K562 (cell line): ENCODE results near the gene PIGH. TPM values are rescaled to one million over a fixed set of nuclear protein-coding genes. Genes with fewer than 3 reads are reported as not detected.

Source experiments
- BCL6 ChIP-seq: fragments of 250-450 bp; sonication (Bioruptor Pico); IDR thresholded peaks from 2 replicates; pipeline ENCODE4 v1.4.0; 2020
- CHD2 ChIP-seq: IDR thresholded peaks from 2 replicates; pipeline ENCODE4 v1.6.1; 2011; ENCODE audit warnings: low read depth, low read length
- CREM ChIP-seq: IDR thresholded peaks from 2 replicates; pipeline ENCODE4 v1.6.1; 2014; ENCODE audit warnings: antibody characterized with exemption, low read depth
- CTBP1 ChIP-seq: fragments of 450-650 bp; IDR thresholded peaks from 2 replicates; pipeline ENCODE4 v1.6.1; 2016; ENCODE audit warnings: borderline replicate concordance
- CXXC5 ChIP-seq: fragments of 250-450 bp; sonication (Bioruptor Pico); IDR thresholded peaks from 2 replicates; pipeline ENCODE4 v1.8.0; 2022; ENCODE audit warnings: inconsistent platforms, mild to moderate bottlenecking, moderate library complexity
- HDGF ChIP-seq: fragments of 450-650 bp; IDR thresholded peaks from 2 replicates; pipeline ENCODE4 v1.6.1; 2016
- NBN ChIP-seq: fragments of 450-650 bp; IDR thresholded peaks from 2 replicates; pipeline ENCODE4 v1.6.1; 2016; ENCODE audit warnings: low read depth, mild to moderate bottlenecking
- NRF1 ChIP-seq, 2 experiments: fragments of 450-650 bp; IDR thresholded peaks in 1 of 2; conservative IDR thresholded peaks in 1 of 2; 2 replicates each; pipeline ENCODE4 v1.6.1; 2014; ENCODE audit warnings: mild to moderate bottlenecking in 2 of 2
- PYGO2 ChIP-seq: fragments of 450-650 bp; IDR thresholded peaks from 2 replicates; pipeline ENCODE4 v1.6.1; 2016; ENCODE audit warnings: mild to moderate bottlenecking, missing genetic modification characterization, moderate library complexity, missing compliant biosample characterization
- RBFOX2 ChIP-seq: fragments of 200-400 bp; formaldehyde crosslinking; IDR thresholded peaks from 2 replicates; pipeline ENCODE4 v1.6.1; 2017; ENCODE audit warnings: low read depth, mild to moderate bottlenecking, low read length, moderate library complexity
- RFX1 ChIP-seq: fragments of 450-650 bp; IDR thresholded peaks from 2 replicates; pipeline ENCODE4 v1.6.1; 2016; ENCODE audit warnings: mild to moderate bottlenecking, moderate library complexity
- SMARCA5 ChIP-seq: fragments of 450-650 bp; IDR thresholded peaks from 2 replicates; pipeline ENCODE4 v1.6.1; 2016
- SUPT5H ChIP-seq: fragments of 450-650 bp; IDR thresholded peaks from 2 replicates; pipeline ENCODE4 v1.6.1; 2016
- TAF1 ChIP-seq: IDR thresholded peaks from 2 replicates; pipeline ENCODE4 v1.6.1; 2011; ENCODE audit warnings: mild to moderate bottlenecking, low read length, moderate library complexity; ENCODE audit not compliant: insufficient read depth, control insufficient read depth, severe bottlenecking; ENCODE audit errors: extremely low read depth
- TAL1 ChIP-seq: fragments of 450-650 bp; IDR thresholded peaks from 2 replicates; pipeline ENCODE4 v1.6.1; 2016; ENCODE audit warnings: mild to moderate bottlenecking
- TEAD2 ChIP-seq: fragments of 450-650 bp; IDR thresholded peaks from 2 replicates; pipeline ENCODE4 v1.6.1; 2016; ENCODE audit warnings: missing genetic modification characterization, control low read depth, missing compliant biosample characterization
- ZBTB17 ChIP-seq: fragments of 450-650 bp; formaldehyde crosslinking; IDR thresholded peaks from 2 replicates; pipeline ENCODE4 v1.4.0; 2020; ENCODE audit warnings: mild to moderate bottlenecking
- ZEB2 ChIP-seq: fragments of 450-650 bp; IDR thresholded peaks from 2 replicates; pipeline ENCODE4 v1.6.1; 2016
- ZNF184 ChIP-seq: sonication (generic); formaldehyde crosslinking; IDR thresholded peaks from 2 replicates; pipeline ENCODE4 v1.5.0; 2020; ENCODE audit warnings: missing genetic modification reagents
- ZNF707 ChIP-seq: fragments of 250-450 bp; sonication (Bioruptor Pico); conservative IDR thresholded peaks from 2 replicates; pipeline ENCODE4 v1.8.0; 2022; ENCODE audit warnings: inconsistent platforms, mild to moderate bottlenecking, moderate library complexity
- ZZZ3 ChIP-seq: fragments of 450-650 bp; IDR thresholded peaks from 2 replicates; pipeline ENCODE4 v1.6.1; 2016; ENCODE audit warnings: antibody characterized with exemption, mild to moderate bottlenecking, moderate library complexity
- polyA plus RNA-seq, 8 experiments: library from polyadenylated mRNA; depleted of rRNA in 4 of 8; stranded (reverse) in 5 of 8; unstranded in 3 of 8; fragments of >200 nt; fragmentation: Nextera tagmentation in 2 of 8; fragmentation: Illumina TruSeq in 1 of 8; extraction: Ambion mirVana in 2 of 8; extraction: Trizol in 1 of 8; gene quantifications; 2 replicates each; pipeline versions ENCODE4 v1.2.1 to v1.2.3, GENCODE V29; 2011 to 2014; ENCODE audit warnings: inconsistent platforms in 1 of 8, missing spikeins in 1 of 8
- total RNA-seq, 7 experiments: library from RNA; depleted of rRNA in 6 of 7; stranded (reverse); fragments of >200 nt in 6 of 7; fragmentation: Illumina TruSeq in 2 of 7; extraction: Trizol in 2 of 7; gene quantifications; 2 replicates each; pipeline versions ENCODE4 v1.2.1 to v1.2.3, GENCODE V29; 2011 to 2021; ENCODE audit warnings: low replicate concordance in 1 of 7
- TF ChIP-seq, protein P1 (sequence below): sonication (generic); formaldehyde crosslinking; IDR thresholded peaks from 2 replicates; pipeline ENCODE4 v1.8.1; 2023; ENCODE audit warnings: mild to moderate bottlenecking, missing genetic modification reagents, moderate library complexity
- TF ChIP-seq, protein P2 (sequence below): fragments of 250-450 bp; sonication (Bioruptor Pico); IDR thresholded peaks from 2 replicates; pipeline ENCODE4 v1.6.1; 2021; ENCODE audit warnings: mild to moderate bottlenecking

PIGH gene
- total and polyA plus RNA-seq, 9 of the 15 experiments (the other 6 are each of a cell fraction or from before 2014, with no cell fraction given) = 21.1 to 53.4 (median 24.7) TPM

DNA sequence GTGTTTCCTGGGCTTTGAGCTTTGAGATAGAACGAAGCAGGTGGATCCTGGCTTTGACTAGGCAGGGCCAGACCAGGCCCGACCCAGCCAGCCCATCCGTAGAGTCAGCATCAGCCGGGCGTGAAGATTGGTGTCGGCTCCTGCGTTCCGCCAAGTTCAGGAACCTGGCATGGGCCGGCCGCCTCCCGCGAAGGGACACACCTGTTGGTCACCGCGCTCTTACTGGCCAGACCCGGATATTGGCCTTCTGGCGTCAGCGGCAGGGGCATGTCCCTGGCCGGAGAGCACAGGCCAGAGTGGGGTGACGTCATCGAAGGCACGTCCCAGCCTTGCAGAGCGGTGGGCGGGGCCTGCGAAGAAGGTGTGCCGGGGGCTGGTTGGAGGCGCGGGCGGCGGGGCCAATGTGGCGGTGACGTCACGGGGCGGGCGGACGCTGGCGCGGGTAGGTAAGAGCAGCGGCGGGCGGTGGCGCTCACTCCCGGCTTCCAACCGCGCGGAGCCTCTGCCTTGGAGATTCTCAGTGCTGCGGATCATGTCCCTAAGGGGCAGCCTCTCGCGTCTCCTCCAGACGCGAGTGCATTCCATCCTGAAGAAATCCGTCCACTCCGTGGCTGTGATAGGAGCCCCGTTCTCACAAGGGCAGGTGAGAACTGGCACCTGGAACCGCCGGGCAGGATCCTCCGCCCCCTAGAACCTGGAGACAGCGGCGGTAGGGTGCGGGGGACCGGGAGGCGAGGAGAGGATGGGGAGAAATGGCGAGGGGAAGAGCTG, 19.6 kb upstream of the PIGH start, which contains the start of gene ARG2 (continued):
- no peak for TF ChIP-seq TEAD2 (tag)
- peak; percentile 68 to 77 for TF ChIP-seq NRF1 (conservative IDR thresholded peaks at IDR 0.05 in 1 of 2, IDR thresholded peaks at IDR 0.05 in 1 of 2)
- no peak for TF ChIP-seq TAF1
- TF ChIP-seq PYGO2 (tag) = no peak
- TF ChIP-seq ZNF707 = no peak
- TF ChIP-seq RBFOX2 = peak; percentile 93
- TF ChIP-seq SUPT5H = peak; percentile 71
- TF ChIP-seq BCL6 = no peak
- TF ChIP-seq RFX1 = no peak
- TF ChIP-seq ZBTB17 = 0 out of 2 replicates have a peak, but pooled peaks have one; percentile 48
- TF ChIP-seq, protein P1, sequence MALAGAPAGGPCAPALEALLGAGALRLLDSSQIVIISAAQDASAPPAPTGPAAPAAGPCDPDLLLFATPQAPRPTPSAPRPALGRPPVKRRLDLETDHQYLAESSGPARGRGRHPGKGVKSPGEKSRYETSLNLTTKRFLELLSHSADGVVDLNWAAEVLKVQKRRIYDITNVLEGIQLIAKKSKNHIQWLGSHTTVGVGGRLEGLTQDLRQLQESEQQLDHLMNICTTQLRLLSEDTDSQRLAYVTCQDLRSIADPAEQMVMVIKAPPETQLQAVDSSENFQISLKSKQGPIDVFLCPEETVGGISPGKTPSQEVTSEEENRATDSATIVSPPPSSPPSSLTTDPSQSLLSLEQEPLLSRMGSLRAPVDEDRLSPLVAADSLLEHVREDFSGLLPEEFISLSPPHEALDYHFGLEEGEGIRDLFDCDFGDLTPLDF (CRISPR knock-in tag) = no peak
- TF ChIP-seq HDGF = no peak
- TF ChIP-seq CXXC5 (CRISPR knock-in tag) = peak; percentile 90
- peak; percentile 97 for TF ChIP-seq CREM
- TF ChIP-seq, protein P2, sequence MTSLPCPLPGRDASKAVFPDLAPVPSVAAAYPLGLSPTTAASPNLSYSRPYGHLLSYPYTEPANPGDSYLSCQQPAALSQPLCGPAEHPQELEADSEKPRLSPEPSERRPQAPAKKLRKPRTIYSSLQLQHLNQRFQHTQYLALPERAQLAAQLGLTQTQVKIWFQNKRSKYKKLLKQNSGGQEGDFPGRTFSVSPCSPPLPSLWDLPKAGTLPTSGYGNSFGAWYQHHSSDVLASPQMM (CRISPR knock-in tag) = no peak
- no peak for TF ChIP-seq ZNF184 (CRISPR knock-in tag)
- TF ChIP-seq TAL1 = no peak
- TF ChIP-seq ZEB2 = peak; percentile 73
- TF ChIP-seq SMARCA5 = no peak
- peak; percentile 83 for TF ChIP-seq CTBP1
- no peak for TF ChIP-seq ZZZ3
- no peak for TF ChIP-seq CHD2
- peak; percentile 99 for TF ChIP-seq NBN
